Progenitor cell of endocrine pancreas (in vitro differentiated cells): ENCODE results near the gene ACOXL. TPM values are rescaled to one million over a fixed set of nuclear protein-coding genes. Genes with fewer than 3 reads are reported as not detected.

Experiments
- DNase-seq: peaks from one replicate; pipeline ENCODE4 v3.0.0; 2021; ENCODE audit warnings: low spot score; ENCODE audit not compliant: unreplicated experiment
- H3K27ac Mint-ChIP-seq: 2 replicates; pipeline ENCODE4 v1.8.0; 2021; ENCODE audit warnings: mild to moderate bottlenecking, moderate library complexity, mixed read lengths
- H3K27me3 Mint-ChIP-seq: 2 replicates; pipeline ENCODE4 v1.8.0; 2021; ENCODE audit warnings: mixed read lengths
- H3K36me3 Mint-ChIP-seq: 2 replicates; pipeline ENCODE4 v1.8.0; 2022; ENCODE audit warnings: mixed read lengths; ENCODE audit not compliant: insufficient read depth
- H3K4me1 Mint-ChIP-seq: 2 replicates; pipeline ENCODE4 v1.8.0; 2021; ENCODE audit warnings: low read depth, mixed read lengths
- H3K4me3 Mint-ChIP-seq: 2 replicates; pipeline ENCODE4 v1.8.0; 2021; ENCODE audit warnings: low read depth, mild to moderate bottlenecking, moderate library complexity, mixed read lengths
- H3K9me3 Mint-ChIP-seq: 2 replicates; pipeline ENCODE4 v1.8.0; 2021; ENCODE audit warnings: low read depth, mixed read lengths
- CTCF ChIP-seq: fragments of 200-600 bp; sonication (generic); IDR thresholded peaks from one replicate; pipeline ENCODE4 v1.5.0; 2021; ENCODE audit warnings: antibody characterized with exemption, mild to moderate bottlenecking; ENCODE audit not compliant: unreplicated experiment
- total RNA-seq: library from RNA; stranded (reverse); gene quantifications from 2 replicates; pipeline ENCODE4 v1.2.1, GENCODE V29; 2021

ACOXL gene
- total RNA-seq, 1 donor from 2014 or later = 0.19 TPM

GRCh38 chr2:110737783-110738182 lies 5.4 kb downstream of the ACOXL start:
- no peak for DNase-seq
- no peaks in the 10 kb centered on the region for H3K36me3 Mint-ChIP-seq
- H3K4me1 Mint-ChIP-seq = no peaks in the 10 kb centered on the region
- peaks cover 3% of the 10 kb centered on the region for H3K9me3 Mint-ChIP-seq
- no peak overlapping the region for H3K4me3 Mint-ChIP-seq
- no peak for TF ChIP-seq CTCF
- H3K27me3 Mint-ChIP-seq = peaks cover 79% of the 10 kb centered on the region
- no peak overlapping the region for H3K27ac Mint-ChIP-seq

GRCh38 chr2:110740747-110741349 lies 8.5 kb downstream of the ACOXL start:
- no peaks in the 10 kb centered on the region for H3K4me1 Mint-ChIP-seq
- no peaks in the 10 kb centered on the region for H3K36me3 Mint-ChIP-seq
- no peak for TF ChIP-seq CTCF
- DNase-seq = no peak
- peaks cover 69% of the 10 kb centered on the region for H3K27me3 Mint-ChIP-seq
- H3K4me3 Mint-ChIP-seq = no peak overlapping the region
- peaks cover 3% of the 10 kb centered on the region for H3K9me3 Mint-ChIP-seq
- no peak overlapping the region for H3K27ac Mint-ChIP-seq

GRCh38 chr2:110741491-110741980 lies 9.2 kb downstream of the ACOXL start:
- Mint-ChIP-seq H3K27me3 (peaks cover 70% of the 10 kb centered on the region), H3K4me3 (no peak overlapping the region), H3K27ac (no peak overlapping the region), H3K36me3 (no peaks in the 10 kb centered on the region), H3K9me3 (peaks cover 3% of the 10 kb centered on the region), H3K4me1 (peaks cover 4% of the 10 kb centered on the region)
- DNase-seq = no peak
- peak; percentile 37 for TF ChIP-seq CTCF

GRCh38 chr2:110742412-110742811 lies 10.0 kb downstream of the ACOXL start:
- Mint-ChIP-seq H3K4me1 (peaks cover 6% of the 10 kb centered on the region), H3K27ac (no peak overlapping the region), H3K4me3 (no peak overlapping the region), H3K36me3 (no peaks in the 10 kb centered on the region), H3K27me3 (peaks cover 71% of the 10 kb centered on the region), H3K9me3 (peaks cover 3% of the 10 kb centered on the region)
- TF ChIP-seq CTCF = no peak
- DNase-seq = no peak

- no peak for TF ChIP-seq CTCF
- Mint-ChIP-seq H3K36me3 (no peaks in the 10 kb centered on the region), H3K27me3 (peaks cover 74% of the 10 kb centered on the region), H3K9me3 (peaks cover 3% of the 10 kb centered on the region), H3K4me3 (no peak overlapping the region), H3K27ac (no peak overlapping the region), H3K4me1 (peaks cover 13% of the 10 kb centered on the region)
- no peak for DNase-seq
Observed at GRCh38 chr2:110743600-110743999, 11.2 kb downstream of the ACOXL start.
